ENCODE results near the gene OR13A1. TPM values are rescaled to one million over a fixed set of nuclear protein-coding genes. Genes with fewer than 3 reads are reported as not detected.

OR13A1 gene
- total RNA-seq, 2 donors from 2014 or later: not detected

GRCh38 chr10:45256246-45256645, 59.2 kb downstream of the OR13A1 start:
- Histone ChIP-seq H3K27me3 (no peaks in the 10 kb centered on the region), H3K4me1 (no peaks in the 10 kb centered on the region), H3K9ac (ENCODE audit: low read depth in 2 of 2, low read length in 2 of 2) (no peak overlapping the region), H3K4me3 (no peak overlapping the region), H3K9me3 (no peaks in the 10 kb centered on the region), H3K27ac (no peak overlapping the region), H3K36me3 (no peaks in the 10 kb centered on the region)
- intact Hi-C loops (cut with DNase I): loop anchor here (10.0 kb wide), 1 partner anchor 199 kb away; no protein-coding TSS in a partner anchor
- no peak for TF ChIP-seq CTCF (IDR thresholded peaks at IDR 0.05)
- DNase-seq: no peak

GRCh38 chr10:45255706-45256105, 59.7 kb downstream of the OR13A1 start:
- no peak for DNase-seq
- Histone ChIP-seq H3K9ac (ENCODE audit: low read depth in 2 of 2, low read length in 2 of 2) (no peak overlapping the region), H3K27me3 (no peaks in the 10 kb centered on the region), H3K4me1 (no peaks in the 10 kb centered on the region), H3K4me3 (no peak overlapping the region), H3K9me3 (no peaks in the 10 kb centered on the region), H3K27ac (no peak overlapping the region), H3K36me3 (no peaks in the 10 kb centered on the region)
- intact Hi-C loops (cut with DNase I): loop anchor here (10.0 kb wide), 1 partner anchor 199 kb away; no protein-coding TSS in a partner anchor
- no peak for TF ChIP-seq CTCF (IDR thresholded peaks at IDR 0.05)

GRCh38 chr10:45254892-45255291, 60.5 kb downstream of the OR13A1 start:
- H3K9ac ChIP-seq (ENCODE audit: low read depth in 2 of 2, low read length in 2 of 2): no peak overlapping the region
- DNase-seq: no peak
- no peaks in the 10 kb centered on the region for H3K27me3 ChIP-seq
- H3K27ac ChIP-seq: no peak overlapping the region
- H3K36me3 ChIP-seq: no peaks in the 10 kb centered on the region
- intact Hi-C loops (cut with DNase I): loop anchor here (10.0 kb wide), 1 partner anchor 200 kb away; no protein-coding TSS in a partner anchor
- no peaks in the 10 kb centered on the region for H3K9me3 ChIP-seq
- H3K4me1 ChIP-seq: no peaks in the 10 kb centered on the region
- TF ChIP-seq CTCF (IDR thresholded peaks at IDR 0.05): no peak
- H3K4me3 ChIP-seq: no peak overlapping the region

GRCh38 chr10:45253183-45253914, 62.1 kb downstream of the OR13A1 start:
- no peak overlapping the region for H3K9ac ChIP-seq (ENCODE audit: low read depth in 2 of 2, low read length in 2 of 2)
- H3K27ac ChIP-seq: no peak overlapping the region
- no peaks in the 10 kb centered on the region for H3K9me3 ChIP-seq
- intact Hi-C loops (cut with DNase I): loop anchor here (10.0 kb wide), 1 partner anchor 201 kb away; no protein-coding TSS in a partner anchor
- no peak overlapping the region for H3K4me3 ChIP-seq
- no peaks in the 10 kb centered on the region for H3K36me3 ChIP-seq
- H3K4me1 ChIP-seq: no peaks in the 10 kb centered on the region
- no peak for DNase-seq
- no peak for TF ChIP-seq CTCF (IDR thresholded peaks at IDR 0.05)
- no peaks in the 10 kb centered on the region for H3K27me3 ChIP-seq

Other genes with a start within 250 kb of the OR13A1 start
- gene ALOX5, start 58.6 kb upstream of the OR13A1 start, total RNA-seq: 1 to 10 TPM; 6.2 to 6.4 TPM